GM12891 (cell line): ENCODE results near the gene PUM1.
"Not testable (repeated sequence)": the region's sequence is repeated elsewhere in the genome, so short reads cannot be mapped to it uniquely, and the experiment has no call there.

Experiments
- DNase-seq: peaks from one replicate; pipeline ENCODE4 v3.0.0; 2011; ENCODE audit warnings: low spot score; ENCODE audit not compliant: insufficient read length
- FAIRE-seq: peaks from 2 replicates; lab custom pipeline; 2011; peaks lifted over from hg19 to GRCh38; lab: Jason Lieb, UNC
- PAX5 ChIP-seq: IDR thresholded peaks from 2 replicates; pipeline ENCODE4 v1.6.1; 2011; ENCODE audit warnings: low read length, moderate library complexity, mild to moderate bottlenecking; ENCODE audit not compliant: insufficient read depth, severe bottlenecking
- POLR2A ChIP-seq: IDR thresholded peaks from 2 replicates; pipeline ENCODE4 v1.6.1; 2011; ENCODE audit warnings: low read depth, low read length, control low read depth
- POLR2AphosphoS5 ChIP-seq: IDR thresholded peaks from 2 replicates; pipeline ENCODE4 v1.6.1; 2011; ENCODE audit warnings: low read depth, low read length, control low read depth
- POU2F2 ChIP-seq: IDR thresholded peaks from 2 replicates; pipeline ENCODE4 v1.6.1; 2011; ENCODE audit warnings: low read depth, mild to moderate bottlenecking, control low read depth, low read length, moderate library complexity
- SPI1 ChIP-seq: IDR thresholded peaks from 2 replicates; pipeline ENCODE4 v1.6.1; 2011; ENCODE audit warnings: low read depth, low read length, control low read depth
- TAF1 ChIP-seq: IDR thresholded peaks from 2 replicates; pipeline ENCODE4 v1.6.1; 2011; ENCODE audit warnings: low read depth, low read length, control low read depth

PUM1 gene

GRCh38 chr1:31042656-31043055, 22.9 kb downstream of the PUM1 start:
- FAIRE-seq, result no peak
- no peak for DNase-seq
- TF ChIP-seq POLR2AphosphoS5 (no peak), POLR2A (no peak), POU2F2 (no peak), PAX5 (no peak), TAF1 (no peak), SPI1 (no peak)

- FAIRE-seq, result no peak
- TF ChIP-seq SPI1, result no peak
- no peak for TF ChIP-seq POLR2AphosphoS5
- TF ChIP-seq PAX5, result no peak
- no peak for TF ChIP-seq POU2F2
- DNase-seq, result no peak
These were observed 24.0 kb downstream of the PUM1 start for GRCh38 chr1:31041529-31041928.

GRCh38 chr1:31040038-31040437, 25.5 kb downstream of the PUM1 start:
- TF ChIP-seq TAF1 (no peak), SPI1 (no peak), PAX5 (no peak), POLR2A (no peak), POLR2AphosphoS5 (no peak), POU2F2 (no peak)
- DNase-seq (no peak), FAIRE-seq (no peak)

GRCh38 chr1:31038935-31039334, 26.6 kb downstream of the PUM1 start:
- not testable (repeated sequence) for DNase-seq, FAIRE-seq

GRCh38 chr1:31038360-31038759, 27.2 kb downstream of the PUM1 start:
- TF ChIP-seq POU2F2, result no peak
- TF ChIP-seq POLR2A, result no peak
- no peak for TF ChIP-seq PAX5
- TF ChIP-seq TAF1, result no peak
- DNase-seq, result no peak
- FAIRE-seq, result no peak

GRCh38 chr1:31036749-31037500, 28.6 kb downstream of the PUM1 start:
- FAIRE-seq, result no peak

GRCh38 chr1:31033598-31033997, 31.9 kb downstream of the PUM1 start:
- DNase-seq, result no peak
- FAIRE-seq, result no peak
- TF ChIP-seq TAF1 (no peak), POLR2AphosphoS5 (no peak), PAX5 (no peak), SPI1 (no peak), POU2F2 (no peak), POLR2A (no peak)

More at GRCh38 chr1:31036749-31037500, 28.6 kb downstream of the PUM1 start:
- no peak for TF ChIP-seq SPI1
- TF ChIP-seq POLR2A, result no peak
- no peak for TF ChIP-seq PAX5
- no peak for TF ChIP-seq POU2F2
- TF ChIP-seq POLR2AphosphoS5, result no peak; the same call in 1 of the 2 replicates
- TF ChIP-seq TAF1, result no peak
- no peak for DNase-seq

- TF ChIP-seq POLR2A (no peak), SPI1 (peak; percentile 63)
- DNase-seq, result no peak
- no peak for FAIRE-seq
These were observed 33.3 kb downstream of the PUM1 start for GRCh38 chr1:31032266-31032665.

- no peak for FAIRE-seq
- TF ChIP-seq SPI1 (no peak), POU2F2 (no peak), POLR2AphosphoS5 (no peak), PAX5 (no peak), TAF1 (no peak), POLR2A (no peak)
- DNase-seq, result no peak
These were observed 34.0 kb downstream of the PUM1 start for GRCh38 chr1:31031330-31032143.

GRCh38 chr1:31029026-31029425, 36.5 kb downstream of the PUM1 start:
- TF ChIP-seq POU2F2 (no peak), TAF1 (no peak), PAX5 (no peak), SPI1 (no peak), POLR2AphosphoS5 (no peak), POLR2A (no peak)
- DNase-seq, result no peak
- no peak for FAIRE-seq
